Epithelial cell of esophagus (primary cell): ENCODE measurements around the gene FGD2.

Experiments
- DNase-seq: peaks from one replicate; pipeline ENCODE4 v3.0.0; 2010; ENCODE audit warnings: low read depth
- H3K4me3 ChIP-seq: 2 replicates; pipeline ENCODE4 v1.5.1; 2011; ENCODE audit warnings: mild to moderate bottlenecking, low read length, control low read depth
- CTCF ChIP-seq: IDR thresholded peaks from 2 replicates; pipeline ENCODE4 v1.5.1; 2011; ENCODE audit warnings: low read depth, mild to moderate bottlenecking, low read length, control low read depth, inconsistent platforms; ENCODE audit not compliant: insufficient read depth; ENCODE audit errors: missing control alignments

FGD2 gene

GRCh38 chr6:36971921-36972673 is 33.4 kb upstream of the FGD2 start:
- DNase-seq: no peak
- no peak for TF ChIP-seq CTCF

GRCh38 chr6:36973190-36973589 is 32.3 kb upstream of the FGD2 start:
- no peak overlapping the region for H3K4me3 ChIP-seq
- no peak for DNase-seq
- no peak for TF ChIP-seq CTCF

More at GRCh38 chr6:36971921-36972673, 33.4 kb upstream of the FGD2 start:
- H3K4me3 ChIP-seq: no peak overlapping the region

GRCh38 chr6:36973647-36974046 is 31.8 kb upstream of the FGD2 start:
- no peak for TF ChIP-seq CTCF
- H3K4me3 ChIP-seq: no peak overlapping the region
- DNase-seq: no peak

GRCh38 chr6:36975231-36976006 is 30.0 kb upstream of the FGD2 start:
- no peak for TF ChIP-seq CTCF

GRCh38 chr6:36976007-36976264 is 29.5 kb upstream of the FGD2 start:
- TF ChIP-seq CTCF: no peak
- H3K4me3 ChIP-seq: no peak overlapping the region
- no peak for DNase-seq

More at GRCh38 chr6:36975231-36976006, 30.0 kb upstream of the FGD2 start:
- no peak overlapping the region for H3K4me3 ChIP-seq
- DNase-seq: no peak

- no peak for TF ChIP-seq CTCF
- H3K4me3 ChIP-seq: no peak overlapping the region
- no peak for DNase-seq
These were observed 28.9 kb upstream of the FGD2 start for GRCh38 chr6:36976509-36976908.
